H1 (cell line): ENCODE data around the gene AQP6. TPM values are rescaled to one million over a fixed set of nuclear protein-coding genes. Genes with fewer than 3 reads are reported as not detected.

Experiments used
- CTCF ChIA-PET: fragments of 300-600 bp; sonication (Branson Sonifier 250); formaldehyde crosslinking; loops from one replicate; lab custom pipeline; 2021; ENCODE audit not compliant: partially characterized antibody; lab: Charles Lee
- POLR2A ChIA-PET: fragments of 300-600 bp; sonication (Branson Sonifier 250); formaldehyde crosslinking; loops from one replicate; lab custom pipeline; 2021; ENCODE audit warnings: inconsistent platforms; ENCODE audit not compliant: partially characterized antibody; lab: Charles Lee
- DNase-seq, 2 experiments: peaks; one replicate each; pipeline versions ENCODE4 v3.0.0 to v3.0.0-alpha.2; 2010 to 2022; ENCODE audit warnings: low spot score in 2 of 2, low read depth in 1 of 2, mixed read lengths in 1 of 2
- FAIRE-seq: peaks from 2 replicates; lab custom pipeline; 2011; peaks lifted over from hg19 to GRCh38; lab: Jason Lieb, UNC
- H2AFZ ChIP-seq: 2 replicates; pipeline ENCODE4 v1.8.1; 2012; ENCODE audit warnings: low read length, inconsistent platforms
- H2AK5ac ChIP-seq: 2 replicates; pipeline ENCODE4 v1.6.1; 2013; ENCODE audit warnings: low read depth, low read length
- H2BK120ac ChIP-seq: replicated peaks from 2 replicates; pipeline ENCODE3; 2013; ENCODE audit warnings: low read depth, low read length, inconsistent platforms
- H2BK12ac ChIP-seq: 2 replicates; pipeline ENCODE4 v1.6.1; 2013; ENCODE audit warnings: low read depth, low read length
- H2BK15ac ChIP-seq: 2 replicates; pipeline ENCODE4 v1.6.1; 2013; ENCODE audit warnings: low read length
- H2BK20ac ChIP-seq: 2 replicates; pipeline ENCODE4 v1.6.1; 2013; ENCODE audit warnings: low read length
- H2BK5ac ChIP-seq: 2 replicates; pipeline ENCODE4 v1.6.1; 2013; ENCODE audit warnings: low read depth, low read length
- H3K14ac ChIP-seq: 2 replicates; pipeline ENCODE4 v1.6.1; 2013; ENCODE audit warnings: inconsistent platforms; ENCODE audit not compliant: insufficient read length
- H3K18ac ChIP-seq: 2 replicates; pipeline ENCODE4 v1.6.1; 2013; ENCODE audit warnings: low read length; ENCODE audit errors: extremely low read depth
- H3K23ac ChIP-seq: 2 replicates; pipeline ENCODE4 v1.6.1; 2013; ENCODE audit warnings: inconsistent platforms; ENCODE audit not compliant: insufficient read length
- H3K23me2 ChIP-seq: 2 replicates; pipeline ENCODE4 v1.6.1; 2013; ENCODE audit warnings: low read depth, low read length
- H3K27ac ChIP-seq: 2 replicates; pipeline ENCODE4 v1.6.1; 2011; ENCODE audit warnings: low read depth, low read length, inconsistent platforms
- H3K27me3 ChIP-seq, 4 experiments: replicated peaks in 1 of 4; 1 replicate in 1 of 4; 2 replicates in 3 of 4; pipeline versions ENCODE4 v1.6.1 to v1.8.1; 2011 to 2013; ENCODE audit warnings: low read length in 3 of 4, mild to moderate bottlenecking in 3 of 4, inconsistent platforms in 2 of 4, mixed read lengths in 2 of 4, moderate library complexity in 1 of 4; ENCODE audit not compliant: control insufficient read depth in 3 of 4, insufficient read depth in 3 of 4; ENCODE audit errors: extremely low read depth in 1 of 4
- H3K36me3 ChIP-seq, 4 experiments: 2 replicates each; pipeline versions ENCODE4 v1.6.1 to v1.8.1; 2011 to 2013; ENCODE audit warnings: mild to moderate bottlenecking in 4 of 4, low read length in 3 of 4, moderate library complexity in 2 of 4, control low read depth in 1 of 4, inconsistent platforms in 1 of 4; ENCODE audit not compliant: insufficient read depth in 4 of 4, control insufficient read depth in 2 of 4
- H3K4ac ChIP-seq: replicated peaks from 2 replicates; pipeline ENCODE3; 2013; ENCODE audit warnings: low read length, low read depth, mixed read lengths, inconsistent platforms; ENCODE audit not compliant: insufficient read length
- H3K4me1 ChIP-seq, 4 experiments: replicated peaks in 1 of 4; 1 replicate in 1 of 4; 2 replicates in 3 of 4; pipeline versions ENCODE4 v1.6.1 to v1.8.1; 2011 to 2013; ENCODE audit warnings: low read length in 3 of 4, inconsistent platforms in 2 of 4, mixed read lengths in 1 of 4; ENCODE audit not compliant: insufficient read depth in 4 of 4, control insufficient read depth in 3 of 4
- H3K4me2 ChIP-seq, 2 experiments: 2 replicates each; pipeline versions ENCODE4 v1.6.1 to v1.8.1; 2011 to 2013; ENCODE audit warnings: low read depth in 2 of 2, low read length in 2 of 2, control low read depth in 1 of 2, inconsistent platforms in 1 of 2, mild to moderate bottlenecking in 1 of 2; ENCODE audit not compliant: insufficient read depth in 1 of 2
- H3K4me3 ChIP-seq, 4 experiments: fragments of 200-600, 300-600 bp in 1 of 4; sonication (generic), shearing (Covaris generic), sonication (Bioruptor Twin) in 1 of 4; 2 replicates each; pipeline versions ENCODE4 v1.5.1 to v1.8.1; 2011 to 2016; ENCODE audit warnings: low read length in 4 of 4, low read depth in 3 of 4, control low read depth in 2 of 4, inconsistent platforms in 2 of 4, mild to moderate bottlenecking in 2 of 4, mixed read lengths in 1 of 4, moderate library complexity in 1 of 4; ENCODE audit not compliant: insufficient read depth in 2 of 4; ENCODE audit errors: extremely low read depth in 1 of 4
- H3K56ac ChIP-seq: replicated peaks from 2 replicates; pipeline ENCODE3; 2013; ENCODE audit warnings: low read depth, mild to moderate bottlenecking, mixed read lengths, low read length, inconsistent platforms; ENCODE audit not compliant: insufficient read length
- H3K79me1 ChIP-seq: 2 replicates; pipeline ENCODE4 v1.6.1; 2013; ENCODE audit warnings: low read depth, low read length, control low read depth
- H3K79me2 ChIP-seq, 2 experiments: 2 replicates each; pipeline versions ENCODE4 v1.6.1 to v1.8.1; 2012 to 2013; ENCODE audit warnings: low read length in 2 of 2, mild to moderate bottlenecking in 2 of 2, inconsistent platforms in 1 of 2; ENCODE audit not compliant: insufficient read depth in 2 of 2, control insufficient read depth in 1 of 2
- H3K9ac ChIP-seq, 4 experiments: replicated peaks in 1 of 4; 1 replicate in 1 of 4; 2 replicates in 3 of 4; pipeline versions ENCODE4 v1.6.1 to v1.8.1; 2011 to 2013; ENCODE audit warnings: low read depth in 3 of 4, low read length in 3 of 4, control low read depth in 2 of 4, mild to moderate bottlenecking in 2 of 4, moderate library complexity in 2 of 4, inconsistent platforms in 1 of 4; ENCODE audit errors: extremely low read depth in 1 of 4
- H3K9me3 ChIP-seq, 2 experiments: 2 replicates each; pipeline versions ENCODE4 v1.6.1 to v1.8.1; 2012 to 2013; ENCODE audit warnings: mild to moderate bottlenecking in 2 of 2, moderate library complexity in 2 of 2, control low read depth in 1 of 2, inconsistent platforms in 1 of 2, low read depth in 1 of 2, low read length in 1 of 2, mixed read lengths in 1 of 2; ENCODE audit not compliant: insufficient read depth in 2 of 2
- H4K20me1 ChIP-seq, 2 experiments: replicated peaks in 1 of 2; 2 replicates each; pipeline versions ENCODE3 to v1.8.1; 2011 to 2013; ENCODE audit warnings: inconsistent platforms in 2 of 2, low read length in 2 of 2, mild to moderate bottlenecking in 1 of 2; ENCODE audit not compliant: insufficient read depth in 2 of 2, control insufficient read depth in 1 of 2
- H4K5ac ChIP-seq: 2 replicates; pipeline ENCODE4 v1.6.1; 2013; ENCODE audit warnings: low read length, low read depth, mixed read lengths, inconsistent platforms; ENCODE audit not compliant: insufficient read length
- H4K8ac ChIP-seq: 2 replicates; pipeline ENCODE4 v1.8.0; 2013; ENCODE audit warnings: mild to moderate bottlenecking, moderate library complexity, low read length, inconsistent platforms; ENCODE audit not compliant: insufficient read depth; ENCODE audit errors: extremely low read depth
- H4K91ac ChIP-seq: replicated peaks from 2 replicates; pipeline ENCODE3; 2013; ENCODE audit warnings: low read length, mixed read lengths, inconsistent platforms; ENCODE audit not compliant: insufficient read length
- ASH2L ChIP-seq: fragments of 200-600, 300-600 bp; sonication (generic); IDR thresholded peaks from one replicate; pipeline ENCODE4 v1.7.1; 2017; ENCODE audit warnings: low read length
- BCL11A ChIP-seq, 2 experiments: IDR thresholded peaks; one replicate each; pipeline ENCODE4 v1.6.1; 2011; ENCODE audit warnings: low read depth in 2 of 2, low read length in 2 of 2, mild to moderate bottlenecking in 2 of 2
- CHD1 ChIP-seq: IDR thresholded peaks from 2 replicates; pipeline ENCODE4 v1.6.1; 2012; ENCODE audit warnings: low read depth, low read length, improper control_type of control experiment
- GABPA ChIP-seq: IDR thresholded peaks from 2 replicates; pipeline ENCODE4 v1.6.1; 2011; ENCODE audit warnings: mild to moderate bottlenecking, low read length, moderate library complexity, borderline replicate concordance; ENCODE audit not compliant: insufficient read depth
- JUND ChIP-seq: IDR thresholded peaks from 2 replicates; pipeline ENCODE4 v1.6.1; 2011; ENCODE audit warnings: mild to moderate bottlenecking, improper control_type of control experiment, low read length
- MAFK ChIP-seq: IDR thresholded peaks from 2 replicates; pipeline ENCODE4 v1.6.1; 2012; ENCODE audit warnings: low read depth, mild to moderate bottlenecking, improper control_type of control experiment, low read length
- POLR2AphosphoS5 ChIP-seq: IDR thresholded peaks from 2 replicates; pipeline ENCODE4 v1.6.1; 2011; ENCODE audit warnings: low read depth, low read length
- POU5F1 ChIP-seq: IDR thresholded peaks from 2 replicates; pipeline ENCODE4 v1.6.1; 2011; ENCODE audit warnings: low read depth, mild to moderate bottlenecking, low read length, moderate library complexity
- RBBP5 ChIP-seq: IDR thresholded peaks from 2 replicates; pipeline ENCODE4 v1.7.1; 2012; ENCODE audit warnings: low read depth, mild to moderate bottlenecking, inconsistent platforms, low read length, moderate library complexity, borderline replicate concordance
- RNF2 ChIP-seq: fragments of 200-900, 300-1000 bp; sonication (generic); IDR thresholded peaks from 2 replicates; pipeline ENCODE4 v1.7.1; 2016; ENCODE audit warnings: borderline replicate concordance, low read depth, mild to moderate bottlenecking, antibody characterized with exemption, low read length; ENCODE audit not compliant: poor library complexity, severe bottlenecking; ENCODE audit errors: missing control alignments
- SP2 ChIP-seq: IDR thresholded peaks from 2 replicates; pipeline ENCODE4 v1.6.1; 2012; ENCODE audit warnings: mild to moderate bottlenecking, low read length, inconsistent platforms
- SUZ12 ChIP-seq: fragments of 200-600 bp; sonication (generic); IDR thresholded peaks from 2 replicates; pipeline ENCODE4 v1.6.1; 2012; ENCODE audit warnings: mild to moderate bottlenecking, inconsistent platforms, low read length, moderate library complexity, mixed read lengths
- ZNF274 ChIP-seq: IDR thresholded peaks from 2 replicates; pipeline ENCODE4 v1.7.0; 2012; ENCODE audit warnings: low read length, borderline replicate concordance; ENCODE audit errors: extremely low read depth
- WGBS, 2 experiments: shearing (Covaris generic) in 1 of 2; methylation state at CpG; one replicate each; pipeline versions ENCODE4 v1.1.6 to v1.1.7; 2013 to 2015; ENCODE audit warnings: low lambda C conversion rate in 2 of 2, mixed read lengths in 2 of 2, inconsistent platforms in 1 of 2, low coverage in 1 of 2, missing lambda C conversion rate in 1 of 2; ENCODE audit not compliant: insufficient replicate concordance in 2 of 2, insufficient coverage in 1 of 2, insufficient read length in 1 of 2; ENCODE audit errors: extremely low coverage in 1 of 2, missing lambda C conversion rate in 1 of 2; 5-methylcytosine and 5-hydroxymethylcytosine counted together
- polyA plus RNA-seq, 7 experiments: library from polyadenylated mRNA; depleted of rRNA in 3 of 7; stranded (reverse) in 5 of 7; unstranded in 2 of 7; fragments of >200 nt in 5 of 7; fragments of 200-250 nt in 2 of 7; gene quantifications; 1 replicate in 5 of 7; 2 replicates in 1 of 7; 4 replicates in 1 of 7; pipeline versions ENCODE4 v1.2.1 to v1.2.3, GENCODE V29; 2011 to 2013; ENCODE audit warnings: missing spikeins in 2 of 7, mixed read lengths in 2 of 7
- total RNA-seq: library from RNA; stranded (reverse); fragmentation: NEBNext Ultra II Directional; extraction: Animal tissue kit (Norgen Biotek cat#: 25700); gene quantifications from 2 replicates; pipeline ENCODE4 v1.2.1, GENCODE V29; 2021
- TF ChIP-seq, protein P1 (sequence below): IDR thresholded peaks from 2 replicates; pipeline ENCODE4 v1.6.1; 2012; ENCODE audit warnings: inconsistent platforms

The AQP6 gene
- total and polyA plus RNA-seq, 2 of the 8 experiments (the other 6 are each of a cell fraction or from before 2014, with no cell fraction given): 0.03 to 0.17 TPM

DNA sequence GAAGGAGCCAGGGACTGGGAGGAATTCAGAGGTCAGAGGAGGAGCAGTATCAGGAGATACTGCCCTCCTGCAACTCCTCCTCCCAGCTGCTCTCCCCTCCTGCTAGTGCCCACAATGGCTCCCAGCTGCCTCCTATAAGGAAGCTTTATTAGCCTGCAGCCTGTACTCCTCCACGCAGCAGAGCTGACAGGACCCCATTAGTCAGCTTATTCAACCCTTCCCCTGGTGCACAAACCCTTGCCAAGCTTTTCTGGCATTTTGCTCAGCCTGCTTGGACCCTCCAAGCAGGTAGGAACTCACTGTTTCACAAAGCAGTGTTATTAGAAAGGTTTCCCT is 29.2 kb upstream of the AQP6 start:
- H3K4me1 ChIP-seq: peaks cover 3 to 17% (median 4%) of the 10 kb centered on the region in 4 experiments; a peak in 6 of 7 replicates
- H2BK120ac ChIP-seq: no peak overlapping the region
- H2AK5ac ChIP-seq: no peak overlapping the region
- H2BK20ac ChIP-seq: no peak overlapping the region
- no peak overlapping the region for H2BK5ac ChIP-seq
- H2AFZ ChIP-seq: no peak overlapping the region
- no peaks in the 10 kb centered on the region for H3K9me3 ChIP-seq
- CTCF ChIA-PET: interaction anchor here (0.9 to 5.1 kb wide), 15 partner anchors 9 to 166 kb away, joined by 3 to 37 read pairs (median 5); no protein-coding TSS in a partner anchor
- H4K8ac ChIP-seq: no peak overlapping the region; the same call in 1 of the 2 replicates
- H3K4ac ChIP-seq: no peak overlapping the region
- H3K27me3 ChIP-seq: peaks cover 0 to 3% (median 0%) of the 10 kb centered on the region in 4 experiments; a peak in 1 of 7 replicates
- no peak overlapping the region for H3K56ac ChIP-seq
- H3K27ac ChIP-seq: no peak overlapping the region
- POLR2A ChIA-PET: no interaction called here
- no peaks in the 10 kb centered on the region; the same call in 1 of the 2 replicates for H3K23me2 ChIP-seq
- FAIRE-seq (no peak), DNase-seq (no peak)
- no peaks in the 10 kb centered on the region for H3K36me3 ChIP-seq
- H4K5ac ChIP-seq: no peak overlapping the region
- H3K79me1 ChIP-seq: no peaks in the 10 kb centered on the region
- no peak overlapping the region for H3K4me3 ChIP-seq
- 89% methylated on average over 1 of the region's 1 CpG; no CpG with 5 or more reads in 1 of the 2 experiments for WGBS, 2 experiments
- H3K18ac ChIP-seq: no peak overlapping the region
- no peak overlapping the region for H3K4me2 ChIP-seq
- no peak overlapping the region for H2BK15ac ChIP-seq
- H3K9ac ChIP-seq: no peak overlapping the region
- peaks cover 0 to 1% of the 10 kb centered on the region in 2 experiments for H4K20me1 ChIP-seq
- no peak overlapping the region for H3K14ac ChIP-seq
- no peaks in the 10 kb centered on the region for H3K79me2 ChIP-seq
- H4K91ac ChIP-seq: no peak overlapping the region
- H2BK12ac ChIP-seq: no peak overlapping the region
- H3K23ac ChIP-seq: no peak overlapping the region
- TF ChIP-seq POU5F1: no peak
- TF ChIP-seq RBBP5: no peak
- TF ChIP-seq SP2: no peak
- TF ChIP-seq SUZ12: no peak
- no peak for TF ChIP-seq GABPA
- no peak for TF ChIP-seq CHD1
- no peak for TF ChIP-seq POLR2AphosphoS5
- no peak for TF ChIP-seq RNF2
- no peak for TF ChIP-seq MAFK
- no peak for TF ChIP-seq ZNF274
- TF ChIP-seq BCL11A (IDR thresholded peaks at IDR 0.05; ENCODE audit: low read depth in 2 of 2, low read length in 2 of 2): no peak
- TF ChIP-seq JUND: no peak
- TF ChIP-seq, protein P1, sequence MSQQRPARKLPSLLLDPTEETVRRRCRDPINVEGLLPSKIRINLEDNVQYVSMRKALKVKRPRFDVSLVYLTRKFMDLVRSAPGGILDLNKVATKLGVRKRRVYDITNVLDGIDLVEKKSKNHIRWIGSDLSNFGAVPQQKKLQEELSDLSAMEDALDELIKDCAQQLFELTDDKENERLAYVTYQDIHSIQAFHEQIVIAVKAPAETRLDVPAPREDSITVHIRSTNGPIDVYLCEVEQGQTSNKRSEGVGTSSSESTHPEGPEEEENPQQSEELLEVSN: no peak
- no peak for TF ChIP-seq ASH2L
